Measurements from ENCODE around the gene IGFBP5. TPM values are rescaled to one million over a fixed set of nuclear protein-coding genes. Genes with fewer than 3 reads are reported as not detected.

IGFBP5 gene
- total and polyA plus RNA-seq, 2 of the 8 experiments (the other 6 are each of a cell fraction or from before 2014, with no cell fraction given): 2.2 to 2.5 TPM

GRCh38 chr2:216692636-216693413, 2.5 kb downstream of the IGFBP5 start:
- ChIA-PET POLR2A (ENCODE audit: partially characterized antibody) (interaction anchor here (1.0 to 1.4 kb wide), 4 partner anchors 57 to 372 kb away, joined by 3 to 4 read pairs (median 4); no protein-coding TSS in a partner anchor), CTCF (ENCODE audit: partially characterized antibody) (interaction anchor here (0.6 to 2.3 kb wide), 7 partner anchors 11 to 1423 kb away, joined by 3 to 12 read pairs (median 4); no protein-coding TSS in a partner anchor)
- Histone ChIP-seq H3K4me3 (ENCODE audit: extremely low read depth in 1 of 4, insufficient read depth in 2 of 4, low read depth in 3 of 4, low read length in 4 of 4) (peak overlapping the region; percentile 52 to 71 (median 66)), H3K9ac (replicated peaks in 1 of 4; ENCODE audit: extremely low read depth in 1 of 4, low read depth in 3 of 4, low read length in 3 of 4) (no peak overlapping the region), H4K20me1 (replicated peaks in 1 of 2; ENCODE audit: control insufficient read depth in 1 of 2, insufficient read depth in 2 of 2, low read length in 2 of 2) (no peaks in the 10 kb centered on the region), H2BK120ac (replicated peaks; ENCODE audit: low read depth, low read length) (no peak overlapping the region), H3K79me2 (ENCODE audit: control insufficient read depth in 1 of 2, insufficient read depth in 2 of 2, low read length in 2 of 2) (no peaks in the 10 kb centered on the region), H3K27ac (ENCODE audit: low read depth, low read length) (no peak overlapping the region), H4K8ac (ENCODE audit: extremely low read depth, insufficient read depth, low read length) (no peak overlapping the region; the same call in 1 of the 2 replicates), H3K56ac (replicated peaks; ENCODE audit: insufficient read length, low read depth, low read length) (no peak overlapping the region), H4K91ac (replicated peaks; ENCODE audit: insufficient read length, low read length) (no peak overlapping the region), H3K23ac (ENCODE audit: insufficient read length) (no peak overlapping the region), H3K23me2 (ENCODE audit: low read depth, low read length) (peaks cover 28% of the 10 kb centered on the region), H3K9me3 (ENCODE audit: insufficient read depth in 2 of 2, low read depth in 1 of 2, low read length in 1 of 2) (no peaks in the 10 kb centered on the region), H3K4me1 (replicated peaks in 1 of 4; ENCODE audit: control insufficient read depth in 3 of 4, insufficient read depth in 4 of 4, low read length in 3 of 4) (peaks cover 12 to 27% (median 18%) of the 10 kb centered on the region in 4 experiments), H2BK5ac (ENCODE audit: low read depth, low read length) (no peak overlapping the region), H2BK15ac (ENCODE audit: low read length) (no peak overlapping the region), H3K14ac (ENCODE audit: insufficient read length) (no peak overlapping the region), H3K79me1 (ENCODE audit: low read depth, low read length) (no peaks in the 10 kb centered on the region), H2AK5ac (ENCODE audit: low read depth, low read length) (no peak overlapping the region), H3K4me2 (ENCODE audit: insufficient read depth in 1 of 2, low read depth in 2 of 2, low read length in 2 of 2) (peak overlapping the region; percentile 94 to 97), H2BK20ac (ENCODE audit: low read length) (no peak overlapping the region), H2BK12ac (ENCODE audit: low read depth, low read length) (no peak overlapping the region), H3K18ac (ENCODE audit: extremely low read depth, low read length) (no peak overlapping the region; the same call in 1 of the 2 replicates), H4K5ac (ENCODE audit: insufficient read length, low read depth, low read length) (no peak overlapping the region), H3K4ac (replicated peaks; ENCODE audit: insufficient read length, low read depth, low read length) (no peak overlapping the region), H3K36me3 (ENCODE audit: control insufficient read depth in 2 of 4, insufficient read depth in 4 of 4, low read length in 3 of 4) (no peaks in the 10 kb centered on the region), H2AFZ (ENCODE audit: low read length) (0 out of 2 replicates have a peak overlapping the region, but pooled peaks have one; percentile 36), H3K27me3 (replicated peaks in 1 of 4; ENCODE audit: control insufficient read depth in 3 of 4, extremely low read depth in 1 of 4, insufficient read depth in 3 of 4, low read length in 3 of 4) (peaks cover 0 to 25% (median 19%) of the 10 kb centered on the region in 4 experiments; a peak in 6 of 7 replicates)
- DNase-seq (ENCODE audit: low read depth in 1 of 2, low spot score in 2 of 2) (peak in 1 of 2 experiments; percentile 89), FAIRE-seq (no peak)
- 4% methylated on average over 28 of the region's 28 CpGs; no CpG with 5 or more reads in 1 of the 2 experiments for WGBS, 2 experiments (ENCODE audit: extremely low coverage in 1 of 2, insufficient coverage in 1 of 2, insufficient read length in 1 of 2, insufficient replicate concordance in 2 of 2, low coverage in 1 of 2, low lambda C conversion rate in 2 of 2, missing lambda C conversion rate in 1 of 2)
- TF ChIP-seq SP4 (IDR thresholded peaks at IDR 0.05; ENCODE audit: low read length) (peak; percentile 42; the same call in 1 of the 2 replicates), SAP30 (IDR thresholded peaks at IDR 0.05; ENCODE audit: insufficient read depth, insufficient replicate concordance, low read length) (peak; percentile 35), RAD21 (IDR thresholded peaks at IDR 0.05 in 1 of 2, conservative IDR thresholded peaks at IDR 0.05 in 1 of 2; ENCODE audit: low read depth in 2 of 2, low read length in 2 of 2) (no peak), KDM4A (IDR thresholded peaks at IDR 0.05; ENCODE audit: low read depth, low read length, severe bottlenecking) (peak; percentile 7), SIN3A (conservative IDR thresholded peaks at IDR 0.05 in 1 of 2, IDR thresholded peaks at IDR 0.05 in 1 of 2; ENCODE audit: low read depth in 1 of 2, low read length in 2 of 2) (peak in 1 of 2 experiments; percentile 22; a peak in 1 of 4 replicates)

All from H1 (cell line).